Measurements from ENCODE around the gene ZNF423. TPM values are rescaled to one million over a fixed set of nuclear protein-coding genes. Genes with fewer than 3 reads are reported as not detected.

ZNF423 gene
- 47.7 and 49.8 TPM in 2 replicates for total RNA-seq
- long read RNA-seq, partial matches to known transcripts: 29 of 37 reads
- long read RNA-seq, other reads (novel, unspliced or antisense): 8 of 37 reads

GRCh38 chr16:49855822-49856671 is at the start of gene ZNF423:
Gene ZNF423, minus strand, starts transcription at chr16:49856112. Its CDS starts 338 bp downstream, at chr16:49855774.
- Mint-ChIP-seq H3K27ac (peak within 1 kb of the TSS; percentile 91), H3K4me1 (ENCODE audit: low read depth) (peaks cover 41% of the 10 kb centered on the region), H3K36me3 (ENCODE audit: insufficient read depth) (no peaks in the 10 kb centered on the region), H3K27me3 (peaks cover 5% of the 10 kb centered on the region), H3K4me3 (ENCODE audit: low read depth) (peak within 1 kb of the TSS; percentile 88), H3K9me3 (ENCODE audit: low read depth) (no peaks in the 10 kb centered on the region)
- TF ChIP-seq CTCF (IDR thresholded peaks at IDR 0.05; ENCODE audit: unreplicated experiment): no peak
- DNase-seq (ENCODE audit: low spot score, unreplicated experiment): peak; percentile 50

DNA sequence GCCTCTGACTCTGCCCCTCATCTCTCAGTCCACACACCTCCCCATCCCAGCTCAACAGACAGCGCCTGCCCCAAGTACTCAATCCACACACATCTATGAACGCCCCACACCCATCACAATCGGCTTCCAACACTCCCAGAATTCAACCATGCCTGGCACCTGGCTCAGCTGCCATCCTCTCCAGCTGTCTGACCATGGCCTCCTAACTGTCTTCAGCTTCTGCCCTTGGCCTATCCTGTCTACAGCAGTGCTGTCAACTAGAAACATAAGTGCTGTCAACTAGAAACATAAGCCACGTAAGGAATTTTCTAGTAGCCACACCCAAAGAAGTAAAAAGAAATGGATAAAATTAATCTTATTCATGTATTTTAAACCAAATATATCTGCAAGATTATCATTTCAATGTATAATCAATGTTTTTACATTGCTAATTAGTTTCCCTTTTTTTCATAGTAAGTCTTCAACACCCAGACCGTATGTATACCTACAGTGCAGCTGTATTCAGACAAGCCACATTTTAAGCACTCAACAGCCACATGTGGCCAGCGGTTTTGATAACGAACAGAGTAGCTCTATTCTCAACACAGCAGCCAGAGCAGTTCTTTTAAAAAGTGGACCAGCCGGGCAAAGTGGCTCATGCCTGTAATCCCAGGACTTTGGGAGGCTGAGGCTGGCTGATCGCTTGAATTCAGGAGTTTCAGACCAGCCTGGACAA is 48.6 kb upstream of the ZNF423 start:
- Mint-ChIP-seq H3K36me3 (ENCODE audit: insufficient read depth) (no peaks in the 10 kb centered on the region), H3K27ac (no peak overlapping the region), H3K9me3 (ENCODE audit: low read depth) (no peaks in the 10 kb centered on the region), H3K4me1 (ENCODE audit: low read depth) (no peaks in the 10 kb centered on the region), H3K4me3 (ENCODE audit: low read depth) (no peak overlapping the region), H3K27me3 (peaks cover 8% of the 10 kb centered on the region)
- DNase-seq (ENCODE audit: low spot score, unreplicated experiment): no peak
- no peak for TF ChIP-seq CTCF (IDR thresholded peaks at IDR 0.05; ENCODE audit: unreplicated experiment)

DNA sequence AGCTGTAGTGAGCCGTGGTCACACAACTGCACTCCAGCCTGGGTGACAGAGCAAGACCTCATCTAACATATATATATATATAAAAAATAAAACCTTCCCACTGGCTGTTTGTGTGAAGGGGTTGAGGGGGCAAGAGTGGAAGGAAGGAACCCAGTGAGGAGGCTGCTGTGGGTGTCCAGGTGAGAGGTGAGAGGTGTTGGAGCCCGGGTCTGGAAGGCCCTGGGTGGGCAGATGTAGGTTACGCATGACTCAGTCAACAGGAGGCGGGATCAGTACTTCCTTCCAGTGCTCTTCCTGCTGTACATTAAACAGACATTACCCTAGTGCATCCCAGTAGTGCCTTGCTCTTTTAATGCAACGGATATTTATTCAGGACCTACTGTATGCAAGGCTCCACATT is 47.0 kb upstream of the ZNF423 start:
- Mint-ChIP-seq H3K4me1 (ENCODE audit: low read depth) (no peaks in the 10 kb centered on the region), H3K27me3 (peaks cover 16% of the 10 kb centered on the region), H3K9me3 (ENCODE audit: low read depth) (no peaks in the 10 kb centered on the region), H3K36me3 (ENCODE audit: insufficient read depth) (no peaks in the 10 kb centered on the region), H3K4me3 (ENCODE audit: low read depth) (no peak overlapping the region), H3K27ac (no peak overlapping the region)
- DNase-seq (ENCODE audit: low spot score, unreplicated experiment): no peak
- no peak for TF ChIP-seq CTCF (IDR thresholded peaks at IDR 0.05; ENCODE audit: unreplicated experiment)

GRCh38 chr16:49901711-49902110 is 45.8 kb upstream of the ZNF423 start:
- H3K36me3 Mint-ChIP-seq (ENCODE audit: insufficient read depth): no peaks in the 10 kb centered on the region
- H3K9me3 Mint-ChIP-seq (ENCODE audit: low read depth): no peaks in the 10 kb centered on the region
- no peak for DNase-seq (ENCODE audit: low spot score, unreplicated experiment)
- peaks cover 22% of the 10 kb centered on the region for H3K27me3 Mint-ChIP-seq
- H3K4me1 Mint-ChIP-seq (ENCODE audit: low read depth): no peaks in the 10 kb centered on the region
- no peak overlapping the region for H3K4me3 Mint-ChIP-seq (ENCODE audit: low read depth)
- no peak for TF ChIP-seq CTCF (IDR thresholded peaks at IDR 0.05; ENCODE audit: unreplicated experiment)
- no peak overlapping the region for H3K27ac Mint-ChIP-seq

- Mint-ChIP-seq H3K36me3 (ENCODE audit: insufficient read depth) (no peaks in the 10 kb centered on the region), H3K4me1 (ENCODE audit: low read depth) (no peaks in the 10 kb centered on the region), H3K9me3 (ENCODE audit: low read depth) (no peaks in the 10 kb centered on the region), H3K4me3 (ENCODE audit: low read depth) (no peak overlapping the region), H3K27ac (no peak overlapping the region), H3K27me3 (peaks cover 22% of the 10 kb centered on the region)
- TF ChIP-seq CTCF (IDR thresholded peaks at IDR 0.05; ENCODE audit: unreplicated experiment): no peak
- DNase-seq (ENCODE audit: low spot score, unreplicated experiment): no peak
These were observed 45.0 kb upstream of the ZNF423 start for GRCh38 chr16:49900875-49901274.
